ENCODE data around the gene KDM4C. TPM values are rescaled to one million over a fixed set of nuclear protein-coding genes. Genes with fewer than 3 reads are reported as not detected.

Gene KDM4C
- total RNA-seq, 1 experiment from 2014 or later = 7.1 TPM

DNA sequence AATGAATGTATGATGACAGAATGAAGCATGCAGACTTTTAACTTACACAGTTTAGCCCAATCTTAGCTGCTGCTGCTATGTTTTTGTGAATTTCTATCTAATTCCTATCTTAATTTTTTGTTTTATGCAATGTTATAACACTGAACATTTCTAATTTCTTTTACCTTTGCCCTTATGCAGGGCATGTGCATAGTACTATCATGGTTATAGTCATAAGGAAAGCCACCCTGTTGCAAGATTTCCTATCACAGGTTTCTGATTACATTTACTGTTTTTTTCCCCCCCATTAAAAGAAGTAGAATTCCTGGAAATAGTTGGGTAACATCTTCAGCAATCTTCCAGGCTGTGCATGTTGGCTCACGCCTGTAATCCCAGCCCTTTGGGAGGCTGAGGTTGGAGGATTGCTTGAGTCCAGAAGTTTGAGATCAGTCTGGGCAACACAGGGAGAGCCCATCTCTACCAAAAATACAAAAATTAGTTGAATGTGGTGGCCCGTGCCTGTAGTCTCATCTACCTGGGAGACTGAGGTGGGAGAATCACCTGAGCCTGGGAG lies 164.4 kb downstream of the KDM4C start:
- in situ Hi-C loops (cut with HindIII; ENCODE audit: low pct_unique_long_range_greater_than_20kb, low sequenced_read_pairs) (no loop called here), intact Hi-C loops (cut with micrococcal nuclease; ENCODE audit: unreplicated experiment) (no loop called here)
- no peak overlapping the region for H3K4me3 ChIP-seq (ENCODE audit: low read depth in 2 of 2, low read length in 2 of 2)
- no peaks in the 10 kb centered on the region for H3K9me3 ChIP-seq (ENCODE audit: control insufficient read depth, insufficient read depth, low read depth, low read length)
- no peaks in the 10 kb centered on the region for H3K4me1 ChIP-seq (ENCODE audit: control insufficient read depth, insufficient read depth, low read length)
- ChIA-PET POLR2A (no interaction called here), CTCF (no interaction called here)
- no peak overlapping the region for H3K27ac ChIP-seq (ENCODE audit: low read length)
- H3K36me3 ChIP-seq (ENCODE audit: control insufficient read depth, insufficient read depth, low read length) = no peaks in the 10 kb centered on the region
- no TSS peak for BruUV-seq (replicated peaks)
- ATAC-seq = no peak
- no peak for DNase-seq (ENCODE audit: low read depth, low spot score)
- H3K27me3 ChIP-seq (ENCODE audit: control insufficient read depth, insufficient read depth, low read length) = no peaks in the 10 kb centered on the region
- TF ChIP-seq POLR2AphosphoS5 (IDR thresholded peaks at IDR 0.05; ENCODE audit: low read depth, low read length) (no peak), TCF7L2 (IDR thresholded peaks at IDR 0.05; ENCODE audit: low read depth, low read length) (no peak), SIN3A (IDR thresholded peaks at IDR 0.05; ENCODE audit: borderline replicate concordance, insufficient read depth, low read depth, low read length) (no peak)
- TF ChIP-seq, protein P1, sequence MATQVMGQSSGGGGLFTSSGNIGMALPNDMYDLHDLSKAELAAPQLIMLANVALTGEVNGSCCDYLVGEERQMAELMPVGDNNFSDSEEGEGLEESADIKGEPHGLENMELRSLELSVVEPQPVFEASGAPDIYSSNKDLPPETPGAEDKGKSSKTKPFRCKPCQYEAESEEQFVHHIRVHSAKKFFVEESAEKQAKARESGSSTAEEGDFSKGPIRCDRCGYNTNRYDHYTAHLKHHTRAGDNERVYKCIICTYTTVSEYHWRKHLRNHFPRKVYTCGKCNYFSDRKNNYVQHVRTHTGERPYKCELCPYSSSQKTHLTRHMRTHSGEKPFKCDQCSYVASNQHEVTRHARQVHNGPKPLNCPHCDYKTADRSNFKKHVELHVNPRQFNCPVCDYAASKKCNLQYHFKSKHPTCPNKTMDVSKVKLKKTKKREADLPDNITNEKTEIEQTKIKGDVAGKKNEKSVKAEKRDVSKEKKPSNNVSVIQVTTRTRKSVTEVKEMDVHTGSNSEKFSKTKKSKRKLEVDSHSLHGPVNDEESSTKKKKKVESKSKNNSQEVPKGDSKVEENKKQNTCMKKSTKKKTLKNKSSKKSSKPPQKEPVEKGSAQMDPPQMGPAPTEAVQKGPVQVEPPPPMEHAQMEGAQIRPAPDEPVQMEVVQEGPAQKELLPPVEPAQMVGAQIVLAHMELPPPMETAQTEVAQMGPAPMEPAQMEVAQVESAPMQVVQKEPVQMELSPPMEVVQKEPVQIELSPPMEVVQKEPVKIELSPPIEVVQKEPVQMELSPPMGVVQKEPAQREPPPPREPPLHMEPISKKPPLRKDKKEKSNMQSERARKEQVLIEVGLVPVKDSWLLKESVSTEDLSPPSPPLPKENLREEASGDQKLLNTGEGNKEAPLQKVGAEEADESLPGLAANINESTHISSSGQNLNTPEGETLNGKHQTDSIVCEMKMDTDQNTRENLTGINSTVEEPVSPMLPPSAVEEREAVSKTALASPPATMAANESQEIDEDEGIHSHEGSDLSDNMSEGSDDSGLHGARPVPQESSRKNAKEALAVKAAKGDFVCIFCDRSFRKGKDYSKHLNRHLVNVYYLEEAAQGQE (IDR thresholded peaks at IDR 0.05; ENCODE audit: insufficient read depth in 1 of 2, low read depth in 2 of 2, low read length in 1 of 2) = no peak
- TF ChIP-seq, protein P2, sequence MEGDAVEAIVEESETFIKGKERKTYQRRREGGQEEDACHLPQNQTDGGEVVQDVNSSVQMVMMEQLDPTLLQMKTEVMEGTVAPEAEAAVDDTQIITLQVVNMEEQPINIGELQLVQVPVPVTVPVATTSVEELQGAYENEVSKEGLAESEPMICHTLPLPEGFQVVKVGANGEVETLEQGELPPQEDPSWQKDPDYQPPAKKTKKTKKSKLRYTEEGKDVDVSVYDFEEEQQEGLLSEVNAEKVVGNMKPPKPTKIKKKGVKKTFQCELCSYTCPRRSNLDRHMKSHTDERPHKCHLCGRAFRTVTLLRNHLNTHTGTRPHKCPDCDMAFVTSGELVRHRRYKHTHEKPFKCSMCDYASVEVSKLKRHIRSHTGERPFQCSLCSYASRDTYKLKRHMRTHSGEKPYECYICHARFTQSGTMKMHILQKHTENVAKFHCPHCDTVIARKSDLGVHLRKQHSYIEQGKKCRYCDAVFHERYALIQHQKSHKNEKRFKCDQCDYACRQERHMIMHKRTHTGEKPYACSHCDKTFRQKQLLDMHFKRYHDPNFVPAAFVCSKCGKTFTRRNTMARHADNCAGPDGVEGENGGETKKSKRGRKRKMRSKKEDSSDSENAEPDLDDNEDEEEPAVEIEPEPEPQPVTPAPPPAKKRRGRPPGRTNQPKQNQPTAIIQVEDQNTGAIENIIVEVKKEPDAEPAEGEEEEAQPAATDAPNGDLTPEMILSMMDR (IDR thresholded peaks at IDR 0.05) = no peak

DNA sequence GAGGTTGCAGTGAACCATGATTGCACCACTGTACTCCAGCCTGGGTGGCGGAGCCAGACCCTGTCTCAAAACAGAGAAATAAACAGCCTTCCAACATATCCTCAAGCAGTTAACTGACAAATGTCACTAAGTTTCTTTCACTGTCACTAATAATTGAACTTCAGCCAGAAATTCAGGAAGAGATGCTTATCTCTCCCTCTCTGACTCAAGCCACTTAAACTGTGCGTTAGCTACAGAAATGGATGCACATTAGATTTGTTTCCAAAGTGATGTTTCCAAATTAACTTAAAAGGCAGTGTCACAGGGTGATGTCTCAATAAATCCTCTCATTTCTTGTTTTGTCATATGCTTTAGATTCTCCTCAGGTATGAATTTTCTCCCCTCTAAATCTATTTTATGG lies 164.9 kb downstream of the KDM4C start:
- DNase-seq (ENCODE audit: low read depth, low spot score) (no peak), ATAC-seq (no peak)
- no peak for TF ChIP-seq POLR2AphosphoS5 (IDR thresholded peaks at IDR 0.05; ENCODE audit: low read depth, low read length)
- no peak for TF ChIP-seq SIN3A (IDR thresholded peaks at IDR 0.05; ENCODE audit: borderline replicate concordance, insufficient read depth, low read depth, low read length)
- TF ChIP-seq, protein P1 (IDR thresholded peaks at IDR 0.05; ENCODE audit: insufficient read depth in 1 of 2, low read depth in 2 of 2, low read length in 1 of 2) = no peak
- TF ChIP-seq TCF7L2 (IDR thresholded peaks at IDR 0.05; ENCODE audit: low read depth, low read length) = no peak
- TF ChIP-seq, protein P2 (IDR thresholded peaks at IDR 0.05) = no peak
- Histone ChIP-seq H3K27me3 (ENCODE audit: control insufficient read depth, insufficient read depth, low read length) (no peaks in the 10 kb centered on the region), H3K4me1 (ENCODE audit: control insufficient read depth, insufficient read depth, low read length) (no peaks in the 10 kb centered on the region), H3K27ac (ENCODE audit: low read length) (no peak overlapping the region), H3K4me3 (ENCODE audit: low read depth in 2 of 2, low read length in 2 of 2) (no peak overlapping the region), H3K9me3 (ENCODE audit: control insufficient read depth, insufficient read depth, low read depth, low read length) (no peaks in the 10 kb centered on the region), H3K36me3 (ENCODE audit: control insufficient read depth, insufficient read depth, low read length) (no peaks in the 10 kb centered on the region)
- no TSS peak for BruUV-seq (replicated peaks)
- intact Hi-C loops (cut with micrococcal nuclease; ENCODE audit: unreplicated experiment) = no loop called here
- CTCF ChIA-PET = no interaction called here
- in situ Hi-C loops (cut with HindIII; ENCODE audit: low pct_unique_long_range_greater_than_20kb, low sequenced_read_pairs) = no loop called here
- POLR2A ChIA-PET = no interaction called here
